Measurements from ENCODE around the gene PCK2.

The PCK2 gene

GRCh38 chr14:24081739-24082211, 12.3 kb upstream of the PCK2 start:
- Histone ChIP-seq H3K9me3 (ENCODE audit: control insufficient read depth, insufficient read depth, low read depth, low read length) (no peaks in the 10 kb centered on the region), H3K36me3 (ENCODE audit: control insufficient read depth in 2 of 2, insufficient read depth in 1 of 2, low read length in 2 of 2) (no peaks in the 10 kb centered on the region), H3K4me3 (ENCODE audit: low read depth, low read length) (peak overlapping the region; percentile 58; the same call in 1 of the 2 replicates), H3K4me1 (ENCODE audit: control insufficient read depth, insufficient read depth, low read length) (peaks cover 10% of the 10 kb centered on the region), H3K27ac (ENCODE audit: extremely low read depth, low read depth, low read length) (no peak overlapping the region; the same call in 1 of the 2 replicates)
- TF ChIP-seq KLF17 (tag by site-specific recombination; IDR thresholded peaks at IDR 0.05) (0 out of 2 replicates have a peak, but pooled peaks have one; percentile 1), TSHZ1 (tag by site-specific recombination; IDR thresholded peaks at IDR 0.05; ENCODE audit: borderline replicate concordance) (no peak), EGR2 (tag by site-specific recombination; IDR thresholded peaks at IDR 0.05; ENCODE audit: low read depth) (peak; percentile 48; the same call in 1 of the 2 replicates), ZNF133 (tag by site-specific recombination; IDR thresholded peaks at IDR 0.05) (no peak), TRIM28 (IDR thresholded peaks at IDR 0.05; ENCODE audit: borderline replicate concordance, low read length) (no peak), ZIC2 (tag by site-specific recombination; IDR thresholded peaks at IDR 0.05) (peak; percentile 10; the same call in 1 of the 2 replicates), ZBTB20 (tag by site-specific recombination; IDR thresholded peaks at IDR 0.05) (0 out of 2 replicates have a peak, but pooled peaks have one; percentile 14)
- ChIA-PET POLR2A (interaction anchor here (1.2 to 3.7 kb wide), 7 partner anchors 9 to 65 kb away, joined by 4 to 27 read pairs (median 7); partner anchors contain the start of genes DCAF11, EMC9, NRL and PCK2), CTCF (interaction anchor here (0.5 to 6.0 kb wide), 6 partner anchors 10 to 86 kb away, joined by 3 to 77 read pairs (median 7); partner anchors contain the start of gene PCK2)

GRCh38 chr14:24082411-24083080, 11.6 kb upstream of the PCK2 start:
- H3K27ac ChIP-seq (ENCODE audit: extremely low read depth, low read depth, low read length) = no peak overlapping the region
- no peaks in the 10 kb centered on the region for H3K9me3 ChIP-seq (ENCODE audit: control insufficient read depth, insufficient read depth, low read depth, low read length)
- TF ChIP-seq KLF8 (tag by site-specific recombination; IDR thresholded peaks at IDR 0.05) (no peak), PRDM10 (tag by site-specific recombination; IDR thresholded peaks at IDR 0.05) (no peak), ZNF707 (tag by site-specific recombination; IDR thresholded peaks at IDR 0.05) (no peak), ZNF701 (tag by site-specific recombination; IDR thresholded peaks at IDR 0.05) (no peak), ZNF23 (tag by site-specific recombination; IDR thresholded peaks at IDR 0.05; ENCODE audit: borderline replicate concordance) (no peak), ZNF518A (tag by site-specific recombination; conservative IDR thresholded peaks at IDR 0.05; ENCODE audit: low read depth) (no peak), YY2 (tag by site-specific recombination; IDR thresholded peaks at IDR 0.05) (no peak), ZNF248 (tag by site-specific recombination; IDR thresholded peaks at IDR 0.05) (no peak), SCRT1 (tag by site-specific recombination; IDR thresholded peaks at IDR 0.05; ENCODE audit: borderline replicate concordance) (no peak), OVOL3 (tag by site-specific recombination; IDR thresholded peaks at IDR 0.05) (no peak), TRIM28 (IDR thresholded peaks at IDR 0.05; ENCODE audit: borderline replicate concordance, low read length) (no peak)
- no peak overlapping the region for H3K4me3 ChIP-seq (ENCODE audit: low read depth, low read length)
- POLR2A ChIA-PET = interaction anchor here (1.2 to 3.7 kb wide), 4 partner anchors 11 to 59 kb away, joined by 3 to 27 read pairs (median 4); partner anchors contain the start of genes EMC9 and PCK2
- CTCF ChIA-PET = interaction anchor here (0.5 to 6.0 kb wide), 4 partner anchors 9 to 85 kb away, joined by 3 to 77 read pairs (median 18); partner anchors contain the start of gene PCK2
- no peaks in the 10 kb centered on the region for H3K36me3 ChIP-seq (ENCODE audit: control insufficient read depth in 2 of 2, insufficient read depth in 1 of 2, low read length in 2 of 2)
- H3K4me1 ChIP-seq (ENCODE audit: control insufficient read depth, insufficient read depth, low read length) = peaks cover 10% of the 10 kb centered on the region

Data from HEK293 (cell line).